Left renal pelvis (tissue), 4 donors: ENCODE measurements around the gene FTSJ1. TPM values are rescaled to one million over a fixed set of nuclear protein-coding genes. Genes with fewer than 3 reads are reported as not detected.

Experiments
- DNase-seq, 4 donors: peaks; one replicate each; pipeline ENCODE4 v3.0.0-alpha.2; 2013; ENCODE audit warnings: low read depth in 4 of 4, low spot score in 3 of 4
- polyA plus RNA-seq, 4 donors: library from polyadenylated mRNA; unstranded; fragments of 120-200 nt; gene quantifications; one replicate each; pipeline ENCODE4 v1.2.1, GENCODE V29; 2013; ENCODE audit not compliant: insufficient read length in 4 of 4

FTSJ1 gene
- polyA plus RNA-seq, 4 donors: 34.1 to 51.2 (median 39.6) TPM

DNA sequence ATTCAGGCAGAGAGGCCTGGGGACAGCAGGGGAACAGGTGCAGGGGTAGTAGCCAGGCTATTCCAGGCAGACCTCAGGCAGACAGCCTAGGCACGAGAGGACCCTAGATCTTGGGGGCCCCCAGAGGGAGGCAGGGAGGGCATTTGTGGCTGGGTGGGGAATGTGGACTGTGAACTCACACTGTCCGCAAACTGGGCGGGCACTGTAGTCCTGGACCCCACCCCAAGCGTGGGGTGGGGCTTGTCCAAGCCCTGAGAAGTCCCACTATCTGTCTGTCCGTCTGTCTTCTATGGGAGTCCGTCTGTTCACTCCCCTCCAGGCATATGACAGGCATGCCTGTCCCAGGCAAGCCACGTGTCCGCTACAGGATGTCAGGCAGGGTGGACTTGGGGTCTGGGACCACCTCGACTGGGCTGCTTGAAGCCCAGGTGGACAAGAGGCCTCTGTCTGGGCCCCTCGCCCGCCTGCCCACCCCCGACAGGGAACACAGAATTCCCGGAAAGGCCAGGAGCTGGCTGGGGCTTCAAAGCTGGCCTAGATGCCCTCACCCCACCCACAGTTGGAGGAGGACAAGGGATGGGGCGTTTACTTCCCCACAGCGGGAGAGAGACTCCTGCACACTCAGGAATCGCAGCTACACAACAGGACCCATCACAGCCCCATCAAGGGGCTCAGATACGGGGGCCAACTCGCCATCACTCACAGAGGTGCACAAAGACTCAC lies 5.7 kb upstream of the FTSJ1 start, which contains the start of gene SLC38A5:
Gene SLC38A5 (minus strand): TSS at position 151 of the 723 bp plus-strand sequence. CDS start 2,336 bp downstream, outside the sequence.
- no peak for DNase-seq

GRCh38 chrX:48470833-48471118 lies 5.2 kb upstream of the FTSJ1 start:
- no peak for DNase-seq

DNA sequence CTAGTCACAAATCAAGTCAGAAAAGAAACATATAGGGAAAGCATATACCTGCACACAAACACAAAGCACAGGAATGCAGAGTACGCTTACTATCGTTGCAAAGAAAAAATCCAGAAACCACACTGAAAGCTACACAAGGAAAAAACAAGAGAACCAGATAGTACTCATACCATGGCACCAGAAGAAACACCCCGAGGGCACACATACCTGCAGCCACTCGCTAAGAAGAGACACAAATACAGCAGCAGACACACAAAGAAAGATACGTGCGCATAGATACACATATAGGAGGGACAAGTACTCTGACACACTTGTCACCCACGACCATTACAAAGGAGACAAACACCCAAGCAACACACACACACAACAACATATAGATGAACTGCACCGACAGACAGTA lies 4.5 kb upstream of the FTSJ1 start:
- DNase-seq: no peak

DNA sequence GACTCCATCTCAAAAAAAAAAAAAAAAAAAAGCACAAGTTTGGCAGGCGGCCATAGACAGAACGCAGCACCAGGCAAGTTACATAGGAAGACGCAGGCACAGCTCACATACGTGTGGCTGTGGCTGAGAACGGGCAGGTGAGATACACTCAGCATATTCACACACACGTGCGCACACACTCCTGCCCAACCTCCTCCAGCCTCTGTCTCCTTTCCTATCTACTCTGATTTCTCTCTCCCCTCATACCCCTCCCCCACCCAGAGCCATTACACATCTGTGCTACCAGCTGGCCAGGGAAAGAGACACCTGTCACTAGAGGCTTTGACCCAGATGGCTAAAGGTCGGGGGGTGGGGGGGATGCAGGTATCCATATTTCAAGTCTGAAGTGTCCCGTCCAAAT lies 3.8 kb upstream of the FTSJ1 start:
- no peak for DNase-seq

- DNase-seq: no peak
Observed at GRCh38 chrX:48472851-48473703, 2.9 kb upstream of the FTSJ1 start.

DNA sequence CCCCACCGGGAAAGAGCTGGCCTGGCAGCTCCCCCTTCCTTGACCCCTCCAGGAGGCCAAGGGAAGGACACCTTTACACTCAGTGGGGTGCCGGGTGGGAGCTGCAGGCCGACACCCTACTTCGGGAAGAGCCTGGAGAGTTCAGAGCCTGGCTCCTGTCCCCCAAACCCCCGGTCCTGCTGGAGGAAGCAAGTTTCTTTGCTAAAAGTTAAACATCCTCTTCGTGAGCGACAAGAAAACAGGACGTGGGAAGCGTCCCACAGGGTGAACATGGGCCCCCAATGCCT lies 2.4 kb upstream of the FTSJ1 start:
- DNase-seq: no peak

- no peak for DNase-seq
Observed at GRCh38 chrX:48474127-48474526, 1.9 kb upstream of the FTSJ1 start.

- DNase-seq: no peak
Observed at GRCh38 chrX:48474581-48474980, 1.4 kb upstream of the FTSJ1 start.

DNA sequence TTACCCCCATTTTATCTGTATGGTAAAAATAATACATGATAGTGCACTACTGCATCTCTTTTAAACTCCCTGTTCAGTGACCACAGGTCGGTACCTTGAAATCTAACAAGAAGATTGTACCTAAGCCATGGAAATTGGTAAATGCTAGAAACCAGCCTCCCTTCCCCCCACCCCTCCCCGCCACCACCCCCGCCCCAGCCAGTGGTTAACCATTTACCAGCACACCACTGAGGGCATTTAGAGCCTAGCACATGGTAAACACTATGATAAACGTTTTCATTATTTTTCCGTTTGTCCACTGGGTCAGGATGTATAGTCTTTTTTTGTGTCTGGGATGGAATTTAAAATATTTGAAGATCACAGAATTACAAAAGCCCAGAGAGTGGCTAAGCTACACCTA lies 703 bp upstream of the FTSJ1 start:
- DNase-seq: no peak

DNA sequence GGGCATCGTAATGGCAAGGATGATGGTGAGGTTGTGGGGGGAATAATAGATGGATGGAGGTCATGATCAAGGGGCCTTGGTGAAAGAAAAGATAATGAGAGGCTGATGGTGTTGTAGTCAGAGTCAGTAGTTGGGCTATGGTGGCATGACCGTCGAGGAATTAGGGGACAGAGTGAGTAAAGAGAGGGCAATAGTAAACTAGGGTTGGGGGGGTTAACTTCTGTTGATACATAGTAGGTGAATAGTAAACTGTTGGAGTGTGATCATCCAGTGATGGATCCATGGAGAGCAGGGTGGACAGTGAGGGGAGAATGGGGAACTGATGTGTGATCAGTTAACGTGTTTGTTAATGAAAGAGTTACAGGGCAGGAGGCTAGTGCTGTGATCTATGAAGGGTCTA lies 920 bp downstream of the FTSJ1 start:
- DNase-seq: no peak

DNA sequence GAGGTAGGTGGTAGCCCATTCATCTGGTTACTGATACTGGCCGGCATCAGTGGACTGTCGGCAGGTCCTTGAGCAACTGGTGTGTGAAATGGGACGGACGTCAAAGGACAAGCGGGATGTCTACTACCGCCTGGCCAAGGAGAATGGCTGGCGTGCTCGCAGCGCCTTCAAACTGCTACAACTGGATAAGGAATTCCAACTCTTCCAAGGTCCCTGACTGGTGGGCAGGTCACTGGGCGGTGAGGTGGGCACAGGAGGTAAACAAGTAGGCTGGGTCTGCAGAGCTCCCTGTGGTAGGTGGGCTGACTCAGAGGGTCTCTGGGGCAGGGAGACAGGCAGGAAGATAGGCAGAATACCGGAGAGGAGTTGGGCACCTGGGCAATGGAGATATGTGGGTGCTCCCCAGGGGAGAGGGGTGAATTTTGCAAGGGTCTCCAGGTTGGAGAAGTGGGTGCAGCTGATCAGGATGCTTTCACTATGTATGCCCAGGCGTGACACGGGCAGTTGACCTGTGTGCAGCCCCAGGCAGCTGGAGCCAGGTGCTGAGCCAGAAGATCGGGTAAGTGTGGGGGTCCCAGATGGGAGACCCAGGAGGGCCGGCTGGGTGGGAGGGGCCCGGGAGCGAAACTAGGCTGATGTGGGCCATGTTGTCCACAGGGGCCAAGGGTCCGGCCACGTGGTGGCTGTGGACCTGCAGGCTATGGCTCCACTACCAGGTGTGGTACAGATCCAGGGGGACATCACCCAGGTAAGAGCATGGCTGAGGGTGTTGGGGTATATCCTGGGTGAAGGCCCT lies 2.2 kb downstream of the FTSJ1 start:
- DNase-seq: no peak

GRCh38 chrX:48478806-48479205 lies 2.8 kb downstream of the FTSJ1 start:
- no peak for DNase-seq

- DNase-seq: no peak
Observed at GRCh38 chrX:48480142-48480541, 4.1 kb downstream of the FTSJ1 start.

DNA sequence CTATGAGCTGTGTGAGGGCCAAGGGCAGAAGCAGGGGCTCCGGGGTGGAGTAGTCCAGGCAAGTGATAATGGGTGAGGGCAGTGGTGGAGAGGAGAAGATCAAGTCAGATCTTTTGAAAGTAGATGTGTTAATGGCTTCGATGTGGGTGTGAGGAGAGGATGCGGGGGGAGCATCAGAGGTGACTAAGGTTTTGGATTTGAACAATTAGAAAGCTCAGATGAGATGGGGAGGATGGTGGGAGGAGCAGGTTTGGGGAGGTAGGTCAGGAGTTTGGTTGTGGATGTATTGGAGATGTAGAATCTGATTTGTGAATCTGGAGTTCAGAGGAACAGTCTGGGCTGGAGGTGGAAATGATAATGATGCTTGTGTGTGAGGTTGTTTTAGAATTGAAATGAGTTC lies 4.6 kb downstream of the FTSJ1 start:
- no peak for DNase-seq

DNA sequence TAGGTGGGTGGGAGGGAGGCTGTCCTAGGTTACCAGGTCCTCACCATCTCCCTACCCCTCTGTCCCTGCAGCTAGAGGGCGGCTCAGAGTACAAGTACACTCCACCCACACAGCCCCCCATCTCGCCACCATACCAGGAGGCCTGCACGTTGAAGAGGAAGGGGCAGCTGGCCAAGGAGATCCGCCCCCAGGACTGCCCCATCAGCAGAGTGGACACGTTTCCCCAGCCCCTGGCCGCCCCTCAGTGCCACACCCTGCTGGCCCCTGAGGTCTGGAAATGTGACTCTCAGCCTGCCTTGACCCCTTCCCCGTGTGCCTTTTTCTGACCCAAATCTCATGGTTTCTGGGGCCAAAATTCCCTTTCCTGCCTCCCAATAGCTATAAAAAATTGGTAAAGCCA lies 6.5 kb downstream of the FTSJ1 start:
- no peak for DNase-seq

- no peak for DNase-seq
Observed at GRCh38 chrX:48487362-48487798, 11.4 kb downstream of the FTSJ1 start.

GRCh38 chrX:48488034-48488433 lies 12.0 kb downstream of the FTSJ1 start:
- no peak for DNase-seq

DNA sequence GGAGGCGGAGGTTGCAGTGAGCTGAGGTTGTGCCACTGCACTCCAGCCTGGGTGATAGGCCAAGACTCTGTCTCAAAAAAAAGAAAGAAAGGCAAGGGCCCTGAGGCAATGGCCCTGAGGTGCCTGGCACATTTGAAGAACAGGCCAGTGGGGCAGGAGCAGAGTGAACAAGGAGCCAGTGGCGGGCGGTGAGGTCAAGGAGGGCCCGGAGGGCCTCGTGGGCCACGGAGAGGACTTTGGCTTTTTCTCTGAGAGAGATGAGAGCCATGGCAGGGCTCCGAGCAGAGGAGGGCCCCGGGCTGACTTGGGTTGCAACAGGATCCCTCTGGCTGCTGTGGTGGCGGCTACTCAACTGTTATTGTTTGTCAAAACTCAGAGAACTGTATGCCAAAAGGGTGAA lies 13.3 kb downstream of the FTSJ1 start:
- no peak for DNase-seq

- no peak for DNase-seq
Observed at GRCh38 chrX:48489892-48490291, 13.9 kb downstream of the FTSJ1 start.

GRCh38 chrX:48490661-48491060 lies 14.7 kb downstream of the FTSJ1 start:
- no peak for DNase-seq

GRCh38 chrX:48491809-48492208 lies 15.8 kb downstream of the FTSJ1 start:
- no peak for DNase-seq
